Activated CD4-positive, alpha-beta T cell treated with anti-CD3 and anti-CD28 coated beads, Interleukin-10, Interleukin-2, amounts not matched to agents 100 ng/mL and 50 ng/mL, durations not matched to agents 16 hours and 8 hours (primary cell): Measurements from ENCODE around the gene NPFF.

ENCODE experiments used
- DNase-seq: peaks from one replicate; pipeline ENCODE4 v3.0.0-alpha.2; 2020

NPFF gene

DNA sequence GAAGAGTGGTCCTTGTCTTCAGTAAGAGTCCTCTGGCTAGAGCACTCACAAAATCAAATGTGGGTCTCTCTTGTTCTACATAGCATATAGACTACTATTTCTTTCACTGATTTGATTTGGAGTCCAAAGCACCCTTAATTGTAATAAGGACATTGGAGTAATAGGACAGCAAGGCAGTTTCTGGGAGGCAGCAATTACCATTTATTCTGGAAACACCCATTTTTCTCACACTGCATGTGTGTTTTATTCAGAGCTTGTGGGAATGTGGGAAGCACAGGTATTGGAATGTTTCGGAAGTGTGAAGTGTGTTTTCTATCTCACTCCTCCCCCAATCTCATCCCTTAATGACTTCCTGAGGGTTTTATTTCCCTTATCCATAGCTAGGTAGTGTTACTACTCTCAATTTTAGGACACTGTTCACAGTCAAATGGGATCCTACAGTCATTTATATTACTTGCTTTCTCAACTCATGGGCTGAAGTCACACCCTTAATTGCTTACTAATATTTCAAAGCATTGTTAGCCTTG lies 35.2 kb downstream of the NPFF start:
- no peak for DNase-seq

GRCh38 chr12:53468282-53468681 lies 39.0 kb downstream of the NPFF start:
- no peak for DNase-seq

- no peak for DNase-seq
Measured at GRCh38 chr12:53467880-53468279, 39.4 kb downstream of the NPFF start.

DNA sequence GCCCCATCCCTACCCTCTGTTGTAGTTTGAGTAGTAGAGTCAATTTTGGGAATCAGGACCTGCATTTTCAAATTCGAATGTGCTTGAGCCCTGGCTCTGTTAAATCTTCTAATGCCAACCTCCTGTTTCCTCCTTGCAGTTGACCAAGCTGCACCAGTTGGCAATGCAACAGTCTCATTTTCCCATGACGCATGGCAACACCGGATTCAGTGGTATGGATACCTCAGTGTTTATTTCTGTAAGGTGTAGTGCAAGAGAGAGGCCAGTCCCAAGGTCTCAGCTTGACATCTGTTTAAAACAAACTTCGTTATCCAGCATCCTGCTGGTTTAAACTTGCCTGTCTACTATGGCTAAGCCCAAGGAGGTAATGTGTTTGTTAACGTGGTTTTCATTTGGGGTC lies 40.2 kb downstream of the NPFF start:
- DNase-seq, result no peak

DNA sequence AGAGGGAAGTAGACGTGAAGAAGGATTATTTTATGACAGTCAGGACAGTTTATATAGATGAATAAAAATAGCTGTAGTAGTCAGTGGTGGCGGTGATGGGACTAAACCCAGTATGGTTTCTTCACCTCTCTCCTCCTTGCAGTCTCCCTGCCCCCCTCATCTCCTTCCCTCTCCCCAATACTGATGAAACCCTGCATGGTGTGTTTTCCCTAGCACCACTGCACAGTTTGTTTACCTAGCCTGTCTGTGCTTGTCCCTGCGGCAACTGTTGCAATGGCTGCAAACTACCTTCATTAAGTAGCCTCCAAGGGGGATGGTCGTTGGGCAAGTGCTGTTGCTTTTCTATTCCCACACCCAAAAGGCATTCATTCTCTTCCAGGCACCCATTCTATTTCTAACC lies 40.6 kb downstream of the NPFF start:
- DNase-seq, result no peak

DNA sequence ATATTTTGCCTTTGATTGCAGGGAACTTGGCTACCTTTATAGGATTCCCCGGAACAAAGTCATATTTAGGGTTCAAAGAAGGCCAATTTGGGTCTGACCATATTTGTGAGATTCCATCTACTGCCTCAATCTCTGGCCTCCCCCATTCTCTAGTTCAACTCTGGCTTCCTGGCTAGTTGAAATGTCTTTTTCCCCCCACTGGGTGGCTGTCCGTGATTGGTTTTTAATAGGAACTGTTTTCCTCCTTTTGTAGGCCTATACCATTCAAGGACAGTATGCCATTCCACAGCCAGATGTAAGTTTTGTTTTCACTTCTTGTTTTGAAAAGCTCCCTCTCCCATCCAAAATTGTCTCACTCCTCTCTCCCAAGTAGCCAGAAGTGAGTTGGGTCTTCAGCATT lies 41.6 kb downstream of the NPFF start:
- no peak for DNase-seq

DNA sequence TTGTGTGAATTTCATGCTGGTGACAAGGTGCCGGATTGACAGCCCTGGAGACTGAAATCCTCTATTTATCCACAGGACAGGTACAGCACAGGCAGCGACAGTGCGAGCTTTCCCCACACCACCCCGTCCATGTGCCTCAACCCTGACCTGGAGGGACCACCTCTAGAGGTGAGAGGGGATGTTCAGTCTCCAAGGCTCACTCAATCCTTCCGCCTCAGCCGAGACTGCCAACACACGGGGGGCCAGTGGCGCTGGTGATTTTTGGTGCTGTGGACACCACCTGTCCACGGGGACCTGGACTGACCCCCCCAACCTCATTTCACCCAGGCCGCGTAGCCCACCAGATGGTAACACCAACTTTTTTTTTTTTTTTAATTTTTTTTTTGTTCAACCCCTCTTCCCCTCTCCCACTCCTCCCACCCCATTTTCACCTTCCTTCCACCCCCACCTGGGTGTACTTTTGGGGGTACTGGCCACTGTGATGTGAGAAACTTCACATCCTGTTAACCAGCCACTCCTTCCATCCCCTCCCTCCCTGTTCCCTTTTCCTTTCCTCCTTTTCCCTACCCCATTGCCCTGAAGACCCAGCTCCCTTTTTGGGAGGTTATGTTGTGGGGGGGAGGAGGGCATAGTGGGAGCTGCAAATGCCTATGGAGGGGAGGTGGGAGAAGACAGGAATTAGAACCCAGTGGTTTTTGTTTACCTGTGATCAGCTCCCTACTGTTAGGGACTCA lies 42.4 kb downstream of the NPFF start:
- DNase-seq, result no peak

GRCh38 chr12:53463802-53464560 lies 43.3 kb downstream of the NPFF start:
- DNase-seq, result no peak

- no peak for DNase-seq
Measured at GRCh38 chr12:53462935-53463334, 44.3 kb downstream of the NPFF start.

- DNase-seq, result no peak
Measured at GRCh38 chr12:53461591-53461990, 45.7 kb downstream of the NPFF start.

GRCh38 chr12:53461059-53461458 lies 46.2 kb downstream of the NPFF start:
- no peak for DNase-seq

- no peak for DNase-seq
Measured at GRCh38 chr12:53459097-53459496, 48.2 kb downstream of the NPFF start.
